Measurements from ENCODE around the gene FAU. TPM values are rescaled to one million over a fixed set of nuclear protein-coding genes. Genes with fewer than 3 reads are reported as not detected.

The FAU gene
- total and polyA plus RNA-seq, 2 of the 13 experiments (the other 11 are each of a cell fraction or from before 2014, with no cell fraction given): 374 to 869 TPM

GRCh38 chr11:65111159-65111743, 10.7 kb downstream of the FAU start (continued):
- TF ChIP-seq ZNF644 (CRISPR knock-in tag; IDR thresholded peaks at IDR 0.05; ENCODE audit: low read depth): no peak
- TF ChIP-seq ZNF512 (CRISPR knock-in tag; IDR thresholded peaks at IDR 0.05): 0 out of 2 replicates have a peak, but pooled peaks have one; percentile 37
- TF ChIP-seq E2F5 (CRISPR knock-in tag; conservative IDR thresholded peaks at IDR 0.05): no peak; the same call in 1 of the 2 replicates
- no peak for TF ChIP-seq EEA1 (CRISPR knock-in tag; IDR thresholded peaks at IDR 0.05; ENCODE audit: borderline replicate concordance)
- no peak for TF ChIP-seq ZFP62 (CRISPR knock-in tag; IDR thresholded peaks at IDR 0.05)
- TF ChIP-seq HMG20A (CRISPR knock-in tag; IDR thresholded peaks at IDR 0.05; ENCODE audit: borderline replicate concordance): no peak
- no peak for TF ChIP-seq ARHGAP35 (CRISPR knock-in tag; IDR thresholded peaks at IDR 0.05; ENCODE audit: borderline replicate concordance)
- TF ChIP-seq JUNB (CRISPR knock-in tag; IDR thresholded peaks at IDR 0.05; ENCODE audit: borderline replicate concordance): no peak
- no peak for TF ChIP-seq XBP1 (CRISPR knock-in tag; IDR thresholded peaks at IDR 0.05)
- peak; percentile 31; the same call in 1 of the 2 replicates for TF ChIP-seq TOPORS (CRISPR knock-in tag; IDR thresholded peaks at IDR 0.05)
- no peak for TF ChIP-seq AKNA (CRISPR knock-in tag; IDR thresholded peaks at IDR 0.05; ENCODE audit: borderline replicate concordance)
- TF ChIP-seq SPEN (CRISPR knock-in tag; IDR thresholded peaks at IDR 0.05; ENCODE audit: low read depth): no peak; the same call in 1 of the 2 replicates
- TF ChIP-seq EHMT2 (IDR thresholded peaks at IDR 0.05; ENCODE audit: borderline replicate concordance, low read depth, low read length): no peak
- 0 out of 2 replicates have a peak, but pooled peaks have one; percentile 60 for TF ChIP-seq IRX3 (CRISPR knock-in tag; IDR thresholded peaks at IDR 0.05; ENCODE audit: borderline replicate concordance, low read depth)
- TF ChIP-seq CREM (IDR thresholded peaks at IDR 0.05): no peak
- TF ChIP-seq CREM (CRISPR knock-in tag; IDR thresholded peaks at IDR 0.05): no peak
- TF ChIP-seq TMF1 (CRISPR knock-in tag; IDR thresholded peaks at IDR 0.05; ENCODE audit: low read depth): 0 out of 2 replicates have a peak, but pooled peaks have one; percentile 14
- no peak for TF ChIP-seq ZNF224 (CRISPR knock-in tag; IDR thresholded peaks at IDR 0.05)
- no peak for TF ChIP-seq MED1 (CRISPR knock-in tag; IDR thresholded peaks at IDR 0.05)
- no peak for TF ChIP-seq MIER2 (CRISPR knock-in tag; IDR thresholded peaks at IDR 0.05)
- no peak for TF ChIP-seq ZFX (CRISPR knock-in tag; IDR thresholded peaks at IDR 0.05; ENCODE audit: low read depth)
- no peak for TF ChIP-seq SMARCE1 (IDR thresholded peaks at IDR 0.05; ENCODE audit: borderline replicate concordance)
- no peak for TF ChIP-seq ZSCAN31 (CRISPR knock-in tag; IDR thresholded peaks at IDR 0.05; ENCODE audit: low read depth)

All from HepG2 (cell line).